LoVo (cell line): ENCODE measurements around the gene SLC39A10.
"Not testable (repeated sequence)": the region's sequence is repeated elsewhere in the genome, so short reads cannot be mapped to it uniquely, and the experiment has no call there.

Experiments used
- DNase-seq: peaks from one replicate; pipeline ENCODE4 v3.0.0-alpha.2; 2016; ENCODE audit warnings: low spot score

The SLC39A10 gene

DNA sequence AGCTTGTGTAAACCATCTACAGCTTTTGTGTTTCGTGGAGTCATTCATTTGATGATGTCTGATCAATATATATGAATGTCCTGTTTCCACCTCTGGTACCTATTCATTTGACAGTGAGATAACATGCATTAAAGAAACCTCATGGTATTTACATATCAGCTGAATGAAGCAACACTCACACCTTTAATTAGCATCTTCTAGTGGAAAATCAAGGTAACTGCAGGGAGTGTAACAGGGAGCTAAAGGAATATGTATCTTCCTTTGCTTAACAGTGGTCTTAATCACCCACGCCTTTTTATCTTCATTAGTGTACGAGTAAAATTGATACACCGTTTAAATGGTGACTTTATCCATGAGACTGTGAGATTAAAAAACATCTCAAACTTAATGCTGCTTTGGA lies 15.6 kb downstream of the SLC39A10 start:
- no peak for DNase-seq

DNA sequence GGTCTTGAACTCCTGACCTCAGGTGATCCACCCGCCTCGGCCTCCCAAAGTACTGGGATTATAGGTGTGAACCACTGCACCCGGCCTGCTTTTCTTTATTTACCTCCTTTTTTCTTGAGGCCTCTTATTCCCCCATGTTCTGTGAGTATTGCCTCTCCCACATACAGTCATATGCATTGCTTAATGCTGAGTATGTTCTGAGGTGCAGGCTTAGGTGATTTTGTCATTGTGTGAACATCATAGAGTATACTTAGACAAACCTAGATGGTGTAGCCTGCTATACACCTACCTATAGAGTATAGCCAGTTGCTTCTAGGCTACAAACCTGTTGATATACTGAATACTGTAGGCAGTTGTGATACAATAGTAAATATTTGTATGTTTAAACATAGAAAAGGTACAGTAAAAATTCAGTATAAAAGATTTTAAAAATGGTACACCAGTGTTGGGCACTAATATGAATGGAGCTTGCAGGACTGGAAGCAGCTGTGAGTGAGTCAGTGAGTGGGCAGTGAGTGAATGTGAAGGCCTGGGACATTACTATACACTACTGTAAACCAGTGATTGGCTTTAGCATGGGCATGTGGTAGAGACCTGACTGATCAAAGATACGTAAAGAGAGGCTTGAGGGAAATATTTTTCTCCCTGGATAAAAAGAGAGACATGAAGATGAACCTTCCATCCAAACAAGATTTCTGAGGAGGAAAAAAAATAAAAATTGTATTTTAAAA lies 17.6 kb downstream of the SLC39A10 start:
- DNase-seq: no peak

DNA sequence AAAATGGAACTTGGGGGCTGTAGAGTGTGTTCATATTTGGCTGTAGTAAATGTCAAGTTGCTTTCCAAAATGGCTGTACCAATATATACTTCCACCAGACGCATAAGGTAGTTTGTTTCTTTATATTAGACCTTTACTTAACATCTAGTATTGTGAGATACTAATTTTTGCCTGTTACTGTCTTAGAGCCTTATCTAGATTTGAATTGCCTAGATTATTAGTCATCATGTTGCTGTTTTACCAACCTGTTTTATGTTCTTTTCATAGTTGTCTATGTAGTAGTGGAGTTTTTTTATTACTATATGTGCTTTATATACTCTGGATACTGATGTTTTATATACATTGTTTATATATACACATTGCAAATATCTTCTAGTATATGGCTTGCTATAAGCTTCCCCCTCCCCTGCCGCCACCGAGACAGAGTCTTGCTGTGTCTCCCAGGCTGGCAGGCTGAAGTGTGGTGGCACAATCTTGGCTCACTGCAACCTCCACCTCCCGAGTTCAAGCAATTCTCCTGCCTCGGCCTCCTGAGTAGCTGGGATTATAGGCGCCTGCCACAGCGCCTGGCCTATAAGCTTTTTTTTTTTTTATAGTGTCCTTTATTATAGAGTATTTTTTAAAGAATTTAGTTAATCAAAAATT lies 18.9 kb downstream of the SLC39A10 start:
- no peak for DNase-seq

DNA sequence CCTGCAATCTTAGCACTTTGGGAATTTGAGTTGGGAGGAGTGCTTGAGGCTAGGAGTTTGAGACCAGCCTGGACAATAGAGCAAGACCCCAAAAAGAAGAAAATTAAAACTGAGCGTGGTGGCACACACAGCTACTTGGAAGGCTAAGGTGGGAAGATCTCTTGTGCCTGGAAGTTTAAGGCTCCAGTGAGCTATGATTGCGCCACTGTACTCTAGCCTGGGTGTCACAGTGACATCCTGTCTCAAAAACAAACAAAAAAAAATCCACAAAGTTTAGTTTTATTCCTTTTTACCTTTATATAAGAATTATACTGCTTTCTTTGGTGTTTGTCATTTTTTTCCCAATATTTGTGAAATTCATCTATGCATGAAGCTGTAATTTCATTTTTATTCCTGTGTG lies 20.3 kb downstream of the SLC39A10 start:
- no peak for DNase-seq

DNA sequence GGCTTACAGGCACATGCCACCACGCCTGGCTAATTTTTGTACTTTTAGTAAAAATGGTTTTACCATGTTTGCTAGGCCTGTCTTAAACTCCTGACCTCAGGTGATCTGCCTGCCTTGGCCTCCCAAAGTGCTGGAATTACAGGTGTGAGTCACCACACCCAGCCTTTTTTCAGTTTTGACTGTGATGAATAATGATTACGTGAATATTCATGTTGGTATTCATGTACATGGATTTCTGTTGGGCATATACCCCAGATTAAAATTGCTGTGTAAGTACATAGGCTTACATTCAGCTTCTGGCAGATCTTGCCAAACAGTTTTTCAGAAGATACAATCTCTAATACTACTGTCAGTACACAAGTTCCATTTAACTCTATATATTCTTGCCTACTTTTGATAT lies 20.9 kb downstream of the SLC39A10 start:
- DNase-seq: no peak

DNA sequence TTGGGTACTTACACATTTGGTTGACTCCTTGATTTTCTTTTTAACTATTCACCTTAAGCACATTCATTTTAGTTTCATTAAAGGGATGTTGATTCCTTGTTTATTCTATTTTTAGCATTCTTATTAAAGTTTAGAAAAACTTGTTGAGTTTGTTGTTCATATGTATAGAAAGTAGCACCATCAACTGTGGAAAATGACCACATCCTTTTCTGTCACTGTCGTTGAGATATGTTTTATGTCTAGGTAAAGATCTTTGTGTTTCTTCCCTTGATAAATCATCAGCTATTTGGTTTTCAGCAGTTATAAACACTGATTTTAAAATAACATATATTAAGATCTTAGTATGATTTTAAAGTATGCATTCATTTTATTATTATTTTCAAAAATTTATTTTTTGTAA lies 25.1 kb downstream of the SLC39A10 start:
- DNase-seq: no peak

DNA sequence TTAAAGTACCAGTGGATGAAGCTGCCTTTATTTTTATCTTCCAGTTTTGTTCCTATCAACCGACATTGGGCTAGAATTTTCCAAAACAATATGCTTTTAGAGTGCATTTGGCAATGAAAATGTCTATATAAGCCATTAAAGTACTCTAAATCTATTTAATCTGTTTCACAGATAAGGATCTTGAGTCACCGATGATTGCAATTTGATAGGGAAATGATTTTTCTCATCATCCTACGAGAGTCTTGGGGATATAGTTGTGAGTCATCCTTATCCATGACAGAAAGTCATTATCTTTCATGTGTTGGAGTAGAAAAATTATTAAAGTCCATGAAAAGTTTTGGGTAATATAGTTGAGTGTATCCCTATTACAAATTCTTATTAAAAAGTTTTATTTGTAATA lies 26.1 kb downstream of the SLC39A10 start:
- peak; percentile 12 for DNase-seq

DNA sequence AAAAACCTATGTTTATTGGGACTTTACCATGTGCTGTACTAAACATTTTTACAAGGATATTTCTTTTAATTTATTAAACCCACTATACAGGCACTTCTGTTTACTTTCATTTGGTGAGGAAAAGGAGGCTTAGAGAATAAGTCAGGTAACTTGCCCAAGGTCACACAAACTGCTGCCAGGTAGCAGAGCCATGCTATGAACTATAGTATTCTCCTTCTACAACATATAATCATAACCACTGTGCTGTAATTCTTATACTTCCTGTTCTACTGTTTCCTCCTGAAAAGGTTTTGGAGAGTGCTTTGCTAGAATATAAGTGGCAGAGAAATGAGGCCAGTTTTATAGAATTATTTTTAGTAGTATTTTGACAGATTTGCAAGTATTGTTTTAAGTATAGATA lies 29.5 kb downstream of the SLC39A10 start:
- no peak for DNase-seq

DNA sequence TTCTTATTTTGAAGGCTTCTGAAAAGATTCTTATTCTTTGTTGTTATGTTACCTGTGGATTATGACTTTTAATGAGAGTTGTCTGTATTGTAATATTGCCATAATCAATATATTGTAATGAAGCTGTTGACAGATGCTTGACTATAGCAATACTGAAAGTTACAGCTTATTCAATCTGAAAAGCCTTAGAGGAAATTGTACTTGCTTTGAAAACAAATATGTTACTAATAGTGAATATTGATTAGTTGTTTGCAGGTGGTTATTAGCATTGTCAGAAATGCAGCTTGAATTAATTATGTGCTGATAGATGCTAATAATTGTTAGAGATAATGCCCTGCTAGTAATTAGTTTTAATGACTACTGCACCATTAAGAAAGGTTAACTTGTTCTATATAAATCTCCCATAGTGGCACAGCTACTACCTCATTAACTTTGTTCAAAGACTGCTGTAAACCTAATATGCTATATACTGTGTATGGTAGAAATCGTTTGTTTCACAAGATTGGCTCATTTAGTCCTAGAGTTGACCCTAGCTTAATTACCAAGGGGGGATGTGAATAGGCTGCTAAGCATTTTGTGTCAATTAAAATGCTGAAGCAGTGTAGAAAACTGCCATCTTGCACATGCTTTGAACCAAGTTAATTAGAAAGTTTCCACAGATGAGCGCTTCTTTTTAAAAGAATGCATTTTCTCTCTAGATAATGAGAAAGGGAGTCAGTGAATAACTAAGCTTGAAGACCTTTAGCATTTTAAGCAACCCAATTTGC lies 30.5 kb downstream of the SLC39A10 start:
- no peak for DNase-seq

DNA sequence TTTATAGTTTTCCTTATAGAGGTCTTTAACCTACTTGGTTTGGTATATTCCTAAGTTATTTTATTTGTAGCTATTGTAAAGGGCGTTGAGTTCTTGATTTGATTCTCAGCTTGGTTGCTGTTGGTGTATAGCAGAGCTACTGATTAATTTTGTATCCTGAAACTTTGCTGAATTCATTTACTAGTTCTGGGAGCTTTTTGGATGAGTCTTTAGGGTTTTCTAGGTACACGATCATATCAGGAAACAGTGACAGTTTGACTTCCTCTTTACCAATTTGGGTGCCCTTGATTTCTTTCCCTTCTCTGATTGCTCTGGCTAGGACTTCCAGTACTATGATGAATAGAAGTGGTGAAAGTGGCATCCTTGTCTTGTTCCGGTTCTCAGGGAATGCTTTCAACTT lies 35.5 kb downstream of the SLC39A10 start:
- not testable (repeated sequence) for DNase-seq

DNA sequence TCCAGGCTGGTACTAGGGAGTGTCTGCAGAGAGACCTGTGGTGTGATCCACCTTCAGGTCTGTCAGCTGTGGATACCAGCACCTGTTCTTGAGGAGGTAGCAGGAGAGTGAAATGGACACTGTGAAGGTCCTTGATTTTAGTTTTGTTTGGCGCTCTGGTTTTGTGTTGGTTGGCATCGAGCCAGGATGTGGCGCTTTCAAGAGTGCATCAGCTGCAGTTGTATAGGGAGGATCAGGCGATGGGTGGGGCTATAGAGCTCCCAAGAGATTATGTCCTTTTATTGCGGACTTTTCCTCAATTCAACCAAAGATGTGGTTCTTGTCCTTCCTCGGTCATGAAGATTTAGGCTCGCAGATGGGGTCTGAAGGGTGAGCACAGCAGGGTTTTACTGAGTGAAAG lies 37.5 kb downstream of the SLC39A10 start:
- no peak for DNase-seq

DNA sequence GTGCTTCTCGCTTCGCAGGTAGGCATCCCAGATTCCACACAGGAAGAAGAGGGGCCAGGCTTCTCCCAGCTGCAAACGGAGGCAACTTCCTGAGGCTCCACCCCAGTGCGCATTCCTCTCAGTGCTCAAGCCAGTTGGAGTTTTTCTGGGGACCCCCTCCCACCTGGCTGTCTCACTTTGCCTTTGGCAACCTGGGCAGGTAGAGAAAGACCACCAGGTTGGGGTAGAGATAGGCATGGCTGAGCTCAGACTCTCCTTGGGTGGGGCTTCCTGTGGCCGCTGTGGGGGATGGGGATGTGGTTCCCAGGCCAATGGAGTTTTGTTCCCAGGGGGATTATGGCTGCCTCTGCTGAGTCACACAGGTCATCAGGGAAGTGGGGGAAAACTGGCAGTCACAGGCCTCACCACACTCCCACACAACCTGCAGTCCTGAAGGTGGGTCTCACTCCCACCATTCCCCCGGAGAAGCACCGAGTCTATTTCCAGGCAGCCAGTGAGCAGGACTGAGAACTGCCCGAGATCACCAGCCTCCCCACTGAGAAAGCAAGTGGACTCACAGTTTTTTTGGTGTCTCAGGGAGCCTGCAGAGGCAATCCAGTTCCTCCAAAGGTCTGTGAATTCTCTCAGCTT lies 38.1 kb downstream of the SLC39A10 start:
- DNase-seq: no peak

DNA sequence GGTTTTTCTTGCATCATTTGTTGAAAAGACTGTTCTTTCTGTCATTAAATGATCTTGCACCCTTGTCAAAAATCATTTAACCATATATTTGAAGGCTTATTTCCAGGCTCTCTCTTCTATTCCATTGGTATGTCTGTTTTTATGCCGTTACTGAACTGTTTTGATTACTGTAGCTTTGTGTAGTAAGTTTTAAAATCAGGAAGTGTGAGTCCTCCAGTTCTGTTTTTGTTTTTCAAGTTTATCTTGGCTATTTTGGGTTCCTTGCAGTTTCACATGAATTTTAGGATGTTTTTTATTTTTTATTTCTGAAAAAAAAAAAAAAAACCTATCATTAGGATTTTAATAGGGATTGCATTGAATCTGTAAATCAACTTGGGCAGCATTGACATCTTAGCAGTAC lies 39.0 kb downstream of the SLC39A10 start:
- no peak for DNase-seq

DNA sequence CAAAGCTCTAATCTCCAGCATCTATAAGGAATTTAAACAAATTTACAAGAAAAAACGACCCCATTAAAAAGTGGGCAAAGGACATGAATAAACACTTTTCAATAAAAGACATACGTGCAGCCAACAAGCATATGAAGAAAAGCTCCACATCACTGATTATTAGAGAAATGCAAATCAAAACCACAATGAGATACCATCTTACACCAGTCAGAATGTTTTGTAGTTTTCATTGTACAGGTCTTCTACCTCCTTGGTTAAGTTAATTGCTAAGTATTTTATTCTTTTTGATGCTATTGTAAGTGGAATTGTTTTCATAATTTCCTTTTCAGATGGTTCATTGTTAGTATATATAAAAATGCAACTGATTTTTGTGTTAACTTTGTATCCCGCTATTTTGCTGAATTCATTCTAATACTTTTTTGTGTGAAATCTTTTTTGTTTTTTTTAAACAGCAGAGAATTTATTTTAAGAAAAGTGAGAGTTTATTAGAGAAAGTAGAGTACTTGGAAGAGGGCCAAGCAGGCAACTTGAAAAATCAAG lies 40.7 kb downstream of the SLC39A10 start:
- no peak for DNase-seq

DNA sequence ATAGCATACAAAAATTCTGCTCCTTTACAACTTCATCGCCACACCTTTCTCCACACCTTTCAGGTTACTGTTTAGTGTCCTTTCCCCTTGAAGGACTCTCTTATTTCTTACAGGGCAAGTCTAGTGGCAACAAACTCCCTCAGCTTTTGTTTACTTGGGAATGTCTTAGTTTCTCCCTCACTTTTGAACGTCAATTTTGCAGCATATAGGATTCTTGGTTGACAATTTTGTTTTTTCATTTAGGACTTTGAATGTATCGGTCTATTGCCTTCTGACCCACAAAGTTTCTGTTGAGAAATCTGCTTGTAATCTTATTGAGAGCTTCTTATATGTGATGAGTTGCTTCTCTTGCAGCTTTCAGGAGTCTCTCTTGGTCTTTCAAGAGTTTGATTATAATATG lies 43.5 kb downstream of the SLC39A10 start:
- DNase-seq: no peak

DNA sequence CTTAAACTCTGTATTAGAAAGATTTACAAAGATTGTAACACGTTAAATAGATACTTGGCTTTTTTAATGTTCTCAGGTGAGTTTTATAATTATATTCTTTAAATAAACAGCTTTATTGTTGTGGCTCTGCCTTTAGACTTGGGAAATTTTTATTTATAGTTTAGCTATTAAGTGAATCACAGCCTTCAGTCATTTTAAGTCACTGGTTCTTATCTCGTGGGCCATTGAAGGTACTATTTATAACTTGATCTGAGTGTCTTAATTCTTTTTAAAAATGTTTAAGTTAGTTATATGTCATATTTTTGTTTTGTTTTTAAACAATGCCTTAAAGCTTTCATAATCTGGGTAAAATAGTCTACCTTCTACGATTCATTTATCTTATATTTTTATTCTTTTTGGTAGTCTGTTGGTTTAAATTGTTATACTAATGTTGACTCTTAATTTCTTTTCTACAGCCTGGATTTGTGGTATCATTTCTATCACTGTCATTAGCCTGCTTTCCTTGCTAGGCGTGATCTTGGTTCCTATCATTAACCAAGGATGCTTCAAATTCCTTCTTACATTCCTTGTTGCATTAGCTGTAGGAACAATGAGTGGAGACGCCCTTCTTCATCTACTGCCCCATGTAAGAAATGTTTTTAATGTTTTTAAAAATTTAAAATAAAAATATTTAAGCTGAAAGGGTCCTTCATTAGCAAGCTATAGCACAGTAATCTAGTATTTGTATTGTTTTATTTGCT lies 49.3 kb downstream of the SLC39A10 start:
- DNase-seq: no peak

DNA sequence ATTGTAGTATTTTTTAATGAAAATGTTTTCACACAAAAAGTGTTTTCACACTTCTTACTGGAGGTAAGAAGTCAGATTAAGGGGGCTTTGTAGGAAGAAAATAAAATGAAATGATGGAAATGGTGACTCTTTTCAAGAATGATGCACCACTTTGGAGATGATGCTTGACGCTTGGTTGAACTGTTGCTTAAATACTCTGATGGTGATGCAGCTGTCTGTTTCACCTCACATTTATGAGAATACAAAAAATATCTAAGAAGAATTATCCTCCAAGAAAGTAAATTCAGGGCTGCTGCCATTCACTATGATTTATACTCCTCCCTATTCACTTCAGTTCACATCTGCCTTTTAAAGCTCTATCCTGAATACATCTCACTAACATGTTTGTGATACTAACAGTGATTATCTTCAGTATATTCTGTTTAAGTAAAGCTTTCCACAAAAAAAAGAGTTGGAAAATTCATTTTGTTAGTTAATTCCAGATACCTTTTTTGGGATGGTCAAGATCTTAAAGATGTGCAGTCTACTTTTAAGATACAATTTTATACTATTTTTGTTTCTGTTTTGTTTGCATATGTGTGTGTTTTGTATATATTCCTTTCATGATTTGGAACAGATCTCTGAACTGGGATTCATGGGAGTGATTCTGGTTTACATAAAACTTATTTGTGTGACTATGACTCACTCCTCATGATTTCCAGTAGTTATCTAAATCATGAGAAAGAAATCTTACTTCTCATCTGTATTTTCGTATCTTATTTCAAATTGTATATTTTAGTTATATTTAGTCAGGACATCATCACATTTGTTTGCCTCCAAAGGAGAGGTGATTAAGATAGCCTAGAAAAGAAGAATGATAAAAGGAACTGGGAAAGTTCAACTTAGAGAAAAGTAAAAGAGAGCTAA lies 53.1 kb downstream of the SLC39A10 start:
- no peak for DNase-seq

DNA sequence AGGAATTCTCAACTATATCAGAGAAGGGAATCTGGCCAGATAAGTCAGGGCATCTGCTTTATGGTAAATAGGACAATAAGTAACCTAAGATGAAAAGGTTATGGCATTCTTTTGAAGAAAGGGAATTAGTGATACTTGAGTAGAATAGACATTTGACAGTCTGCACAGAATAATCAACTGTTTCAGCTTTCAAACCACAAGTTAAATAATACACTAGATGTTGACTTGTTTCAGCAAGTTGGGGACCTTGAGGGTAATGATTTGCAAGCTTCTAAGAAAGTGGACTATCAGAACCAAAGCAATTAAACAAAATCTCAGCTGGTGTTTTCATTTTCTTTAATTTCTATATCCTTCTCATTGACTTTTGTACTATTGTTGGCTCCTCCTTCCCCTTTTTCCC lies 54.5 kb downstream of the SLC39A10 start:
- no peak for DNase-seq

DNA sequence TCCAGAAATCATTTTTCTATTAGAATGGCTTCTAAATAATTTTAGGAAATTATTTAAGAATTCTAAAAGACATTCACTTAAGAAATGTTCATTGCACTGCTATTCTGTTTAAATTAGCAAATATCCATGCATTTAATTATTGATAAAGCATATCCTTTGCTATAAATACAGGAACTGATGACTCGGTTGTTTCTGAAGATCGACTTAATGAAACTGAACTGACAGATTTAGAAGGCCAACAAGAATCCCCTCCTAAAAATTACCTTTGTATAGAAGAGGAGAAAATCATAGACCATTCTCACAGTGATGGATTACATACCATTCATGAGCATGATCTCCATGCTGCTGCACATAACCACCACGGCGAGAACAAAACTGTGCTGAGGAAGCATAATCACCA lies 59.4 kb downstream of the SLC39A10 start:
- DNase-seq: no peak

DNA sequence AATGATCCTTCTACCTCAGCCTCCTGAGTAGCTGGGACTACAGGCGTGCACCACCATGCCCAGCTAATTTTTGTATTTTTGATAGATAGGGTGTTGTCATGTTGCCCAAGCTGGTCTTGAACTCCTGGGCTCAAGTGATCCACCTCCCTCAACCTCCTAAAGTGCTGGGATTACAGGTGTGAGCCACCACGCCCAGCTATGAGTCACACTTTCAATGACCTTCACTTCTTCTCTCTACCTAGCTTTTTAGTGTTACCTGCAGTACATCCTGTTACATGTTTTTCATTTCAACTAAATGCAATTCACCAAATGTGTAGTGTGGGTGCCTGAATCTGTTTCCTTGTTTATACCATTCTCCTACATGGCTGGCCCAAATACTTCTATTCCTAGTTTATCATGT lies 64.0 kb downstream of the SLC39A10 start:
- no peak for DNase-seq

DNA sequence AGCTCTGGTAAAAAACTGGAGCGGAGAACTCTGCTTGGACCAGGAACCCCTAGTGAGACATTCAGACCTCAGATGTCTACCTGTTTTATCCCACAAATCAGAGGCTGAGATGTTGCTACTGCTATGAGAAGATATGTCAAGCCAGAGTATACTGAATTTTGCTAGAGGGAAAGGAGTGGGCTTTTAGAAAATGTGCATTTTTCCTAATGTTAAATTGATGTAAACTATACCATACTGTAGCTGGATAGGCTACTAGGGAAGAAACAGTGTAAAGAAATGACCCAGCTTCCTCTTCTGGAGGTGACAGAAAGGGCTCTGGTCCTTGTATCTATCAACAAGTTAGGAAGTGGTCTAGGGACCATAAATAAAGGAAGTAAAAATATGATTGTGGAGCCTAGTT lies 65.0 kb downstream of the SLC39A10 start:
- no peak for DNase-seq
